CD14-positive monocyte (primary cell): Measurements from ENCODE around the gene NTN3. TPM values are rescaled to one million over a fixed set of nuclear protein-coding genes. Genes with fewer than 3 reads are reported as not detected.

Experiments
- DNase-seq, 3 donors: peaks; one replicate each; pipeline ENCODE4 v3.0.0-alpha.2; 2011 to 2022
- H2AFZ ChIP-seq: 2 replicates; pipeline ENCODE4 v1.6.0; 2012; ENCODE audit warnings: mild to moderate bottlenecking, low read depth, low read length, inconsistent platforms; ENCODE audit not compliant: insufficient read depth, poor library complexity, severe bottlenecking
- H3K27ac ChIP-seq, 2 donors: 1 replicate in 1 of 2; 2 replicates in 1 of 2; pipeline ENCODE4 v1.5.1; 2012 to 2013; ENCODE audit warnings: low read length in 2 of 2, control low read depth in 1 of 2, inconsistent platforms in 1 of 2, low read depth in 1 of 2, mild to moderate bottlenecking in 1 of 2
- H3K27me3 ChIP-seq, 2 donors: one replicate each; pipeline versions ENCODE4 v1.6.0 to v1.6.1; 2011 to 2013; ENCODE audit warnings: low read length in 2 of 2; ENCODE audit not compliant: control insufficient read depth in 2 of 2, insufficient read depth in 2 of 2
- H3K36me3 ChIP-seq, 2 donors: replicated peaks in 1 of 2; 1 replicate in 1 of 2; 2 replicates in 1 of 2; pipeline versions ENCODE4 v1.5.1 to v1.6.1; 2012 to 2013; ENCODE audit warnings: low read length in 2 of 2, control low read depth in 1 of 2, inconsistent platforms in 1 of 2, mild to moderate bottlenecking in 1 of 2; ENCODE audit not compliant: insufficient read depth in 2 of 2, control insufficient read depth in 1 of 2
- H3K4me1 ChIP-seq, 2 donors: 1 replicate in 1 of 2; 2 replicates in 1 of 2; pipeline versions ENCODE4 v1.5.1 to v1.6.1; 2012 to 2013; ENCODE audit warnings: low read length in 2 of 2, control low read depth in 1 of 2, inconsistent platforms in 1 of 2, mild to moderate bottlenecking in 1 of 2, moderate library complexity in 1 of 2; ENCODE audit not compliant: insufficient read depth in 2 of 2, control insufficient read depth in 1 of 2
- H3K4me2 ChIP-seq: replicated peaks from 2 replicates; pipeline ENCODE3; 2012; ENCODE audit warnings: low read length, moderate library complexity, mild to moderate bottlenecking; ENCODE audit not compliant: poor library complexity, severe bottlenecking; ENCODE audit errors: extremely low read depth
- H3K4me3 ChIP-seq, 3 experiments: fragments of 200-600 bp in 1 of 3; sonication (generic) in 1 of 3; replicated peaks in 1 of 3; 1 replicate in 2 of 3; 2 replicates in 1 of 3; pipeline ENCODE4 v1.5.1; 2011 to 2013; ENCODE audit warnings: low read length in 3 of 3, mild to moderate bottlenecking in 3 of 3, control low read depth in 2 of 3, low read depth in 2 of 3, inconsistent platforms in 1 of 3, moderate library complexity in 1 of 3
- H3K79me2 ChIP-seq: 2 replicates; pipeline ENCODE4 v1.6.0; 2012; ENCODE audit warnings: mild to moderate bottlenecking, control low read depth, inconsistent platforms, low read length, moderate library complexity; ENCODE audit not compliant: insufficient read depth
- H3K9ac ChIP-seq: 2 replicates; pipeline ENCODE4 v1.6.0; 2017; ENCODE audit warnings: low read length, mild to moderate bottlenecking; ENCODE audit not compliant: insufficient read depth, poor library complexity, severe bottlenecking
- H3K9me3 ChIP-seq, 2 donors: replicated peaks in 1 of 2; 1 replicate in 1 of 2; 2 replicates in 1 of 2; pipeline versions ENCODE4 v1.5.1 to v1.6.1; 2012 to 2013; ENCODE audit warnings: low read length in 2 of 2, control low read depth in 1 of 2; ENCODE audit not compliant: control insufficient read depth in 1 of 2, insufficient read depth in 1 of 2
- H4K20me1 ChIP-seq: 2 replicates; pipeline ENCODE4 v1.6.0; 2012; ENCODE audit warnings: mild to moderate bottlenecking, low read length, control low read depth, moderate library complexity; ENCODE audit not compliant: insufficient read depth
- H3K27ac Mint-ChIP-seq, 7 donors: one replicate each; pipeline ENCODE4 v1.8.0; 2020; ENCODE audit warnings: mild to moderate bottlenecking in 7 of 7, mixed read lengths in 7 of 7, moderate library complexity in 6 of 7, inconsistent platforms in 2 of 7
- H3K27me3 Mint-ChIP-seq, 3 donors: one replicate each; pipeline ENCODE4 v1.8.0; 2021 to 2022; ENCODE audit warnings: low read depth in 3 of 3, mild to moderate bottlenecking in 3 of 3, mixed read lengths in 3 of 3, moderate library complexity in 3 of 3, inconsistent platforms in 1 of 3
- H3K36me3 Mint-ChIP-seq, 2 donors: one replicate each; pipeline ENCODE4 v1.8.0; 2020; ENCODE audit warnings: mixed read lengths in 2 of 2, inconsistent platforms in 1 of 2, mild to moderate bottlenecking in 1 of 2
- H3K4me1 Mint-ChIP-seq: one replicate; pipeline ENCODE4 v1.8.0; 2020; ENCODE audit warnings: mild to moderate bottlenecking, mixed read lengths
- H3K4me3 Mint-ChIP-seq, 2 donors: one replicate each; pipeline ENCODE4 v1.8.0; 2020; ENCODE audit warnings: mild to moderate bottlenecking in 2 of 2, mixed read lengths in 2 of 2, moderate library complexity in 1 of 2
- H3K9me3 Mint-ChIP-seq, 7 donors: one replicate each; pipeline ENCODE4 v1.8.0; 2020 to 2022; ENCODE audit warnings: mixed read lengths in 7 of 7, mild to moderate bottlenecking in 6 of 7, moderate library complexity in 6 of 7, inconsistent platforms in 2 of 7
- CTCF ChIP-seq: fragments of 200-600 bp; IDR thresholded peaks from one replicate; pipeline ENCODE4 v1.8.0; 2022; ENCODE audit warnings: antibody characterized with exemption, mild to moderate bottlenecking
- WGBS: methylation state at CpG from one replicate; pipeline ENCODE4 v1.1.5; 2013; ENCODE audit warnings: missing lambda C conversion rate; ENCODE audit not compliant: insufficient coverage; 5-methylcytosine and 5-hydroxymethylcytosine counted together
- intact Hi-C, 2 donors: fragments of 100-400 bp; cut with micrococcal nuclease; formaldehyde crosslinking; loops; one replicate each; pipeline versions ENCODE4 v1.15.0 to v1.15.1; 2023
- polyA plus RNA-seq, 3 donors: library from polyadenylated mRNA; depleted of rRNA in 1 of 3; unstranded in 2 of 3; stranded (reverse) in 1 of 3; fragments of 300-500 nt in 2 of 3; fragments of >200 nt in 1 of 3; fragmentation: Illumina TruSeq in 2 of 3; gene quantifications; 1 replicate in 2 of 3; 2 replicates in 1 of 3; pipeline ENCODE4 v1.2.3, GENCODE V29; 2012 to 2021

The NTN3 gene
- polyA plus RNA-seq, 3 donors = not detected

GRCh38 chr16:2492292-2492691 lies 21.2 kb downstream of the NTN3 start:
- Mint-ChIP-seq H3K4me3 (no peak overlapping the region), H3K9me3 (peaks cover 0 to 5% (median 2%) of the 10 kb centered on the region in 7 donors), H3K27ac (peak overlapping the region in 1 of 7 donors; percentile 56), H3K27me3 (peaks cover 2% of the 10 kb centered on the region in 3 donors), H3K4me1 (peaks cover 14% of the 10 kb centered on the region), H3K36me3 (peaks cover 24 to 25% of the 10 kb centered on the region in 2 donors)
- Histone ChIP-seq H2AFZ (no peak overlapping the region), H3K27ac (no peak overlapping the region), H3K9ac (no peak overlapping the region), H3K9me3 (no peaks in the 10 kb centered on the region), H3K4me1 (peaks cover 17 to 21% of the 10 kb centered on the region in 2 donors), H3K79me2 (peaks cover 29% of the 10 kb centered on the region), H3K4me3 (no peak overlapping the region), H4K20me1 (no peaks in the 10 kb centered on the region), H3K27me3 (no peaks in the 10 kb centered on the region), H3K36me3 (peaks cover 15 to 27% of the 10 kb centered on the region in 2 donors), H3K4me2 (no peak overlapping the region)
- no peak for TF ChIP-seq CTCF
- intact Hi-C loops = no loop called here
- WGBS = 97% methylated on average over 12 of the region's 13 CpGs
- DNase-seq = no peak

GRCh38 chr16:2493605-2494004 lies 22.5 kb downstream of the NTN3 start:
- 99% methylated on average over 6 of the region's 6 CpGs for WGBS
- peaks cover 0 to 5% (median 2%) of the 10 kb centered on the region in 7 donors for H3K9me3 Mint-ChIP-seq
- Histone ChIP-seq H3K4me2 (no peak overlapping the region), H2AFZ (no peak overlapping the region), H3K4me3 (no peak overlapping the region), H3K9me3 (no peaks in the 10 kb centered on the region), H3K36me3 (peaks cover 20 to 39% of the 10 kb centered on the region in 2 donors), H3K27me3 (no peaks in the 10 kb centered on the region), H3K4me1 (peaks cover 5 to 8% of the 10 kb centered on the region in 2 donors), H3K27ac (peak overlapping the region in 1 of 2 donors; percentile 18), H3K79me2 (peaks cover 25% of the 10 kb centered on the region), H3K9ac (no peak overlapping the region), H4K20me1 (no peaks in the 10 kb centered on the region)
- peaks cover 32 to 37% of the 10 kb centered on the region in 2 donors for H3K36me3 Mint-ChIP-seq
- no peaks in the 10 kb centered on the region for H3K27me3 Mint-ChIP-seq
- no peak for TF ChIP-seq CTCF
- H3K27ac Mint-ChIP-seq = peak overlapping the region in 1 of 7 donors; percentile 46
- intact Hi-C loops = no loop called here
- peaks cover 4% of the 10 kb centered on the region for H3K4me1 Mint-ChIP-seq
- H3K4me3 Mint-ChIP-seq = no peak overlapping the region
- no peak for DNase-seq
